Keratinocyte (primary cell): ENCODE measurements around the gene FSTL5.

ENCODE experiments used
- EZH2 ChIP-seq: IDR thresholded peaks from one replicate; pipeline ENCODE4 v1.6.1; 2012; ENCODE audit warnings: inconsistent platforms, mild to moderate bottlenecking, low read length, moderate library complexity
- TF ChIP-seq, protein P1 (sequence below), 3 experiments: IDR thresholded peaks in 1 of 3; conservative IDR thresholded peaks in 1 of 3; optimal IDR thresholded peaks in 1 of 3; 2 replicates in 2 of 3; 3 replicates in 1 of 3; pipeline versions ENCODE3 to v1.5.1; 2011; ENCODE audit warnings: low read length in 3 of 3, mild to moderate bottlenecking in 3 of 3, moderate library complexity in 2 of 3, control low read depth in 1 of 3, inconsistent platforms in 1 of 3; ENCODE audit not compliant: insufficient read depth in 2 of 3; ENCODE audit errors: extremely low read depth in 1 of 3

DNA sequence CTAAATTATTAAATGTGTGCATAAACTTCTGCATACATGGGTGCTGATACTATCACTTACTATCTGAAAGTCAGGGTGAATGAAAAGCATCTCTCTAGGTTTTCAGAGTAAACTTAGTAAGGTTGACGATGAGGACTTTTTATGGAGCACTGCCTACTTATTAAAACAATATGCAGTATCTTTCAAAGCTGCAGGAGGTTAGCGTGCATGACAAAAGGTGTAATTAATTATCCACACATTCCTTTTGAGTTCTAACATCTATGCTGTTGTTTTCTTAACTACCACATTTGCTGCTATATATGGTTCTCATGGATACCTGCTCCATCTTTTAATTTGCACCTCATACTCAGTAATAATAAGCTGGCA, 256.2 kb downstream of the FSTL5 start:
- TF ChIP-seq, protein P1, sequence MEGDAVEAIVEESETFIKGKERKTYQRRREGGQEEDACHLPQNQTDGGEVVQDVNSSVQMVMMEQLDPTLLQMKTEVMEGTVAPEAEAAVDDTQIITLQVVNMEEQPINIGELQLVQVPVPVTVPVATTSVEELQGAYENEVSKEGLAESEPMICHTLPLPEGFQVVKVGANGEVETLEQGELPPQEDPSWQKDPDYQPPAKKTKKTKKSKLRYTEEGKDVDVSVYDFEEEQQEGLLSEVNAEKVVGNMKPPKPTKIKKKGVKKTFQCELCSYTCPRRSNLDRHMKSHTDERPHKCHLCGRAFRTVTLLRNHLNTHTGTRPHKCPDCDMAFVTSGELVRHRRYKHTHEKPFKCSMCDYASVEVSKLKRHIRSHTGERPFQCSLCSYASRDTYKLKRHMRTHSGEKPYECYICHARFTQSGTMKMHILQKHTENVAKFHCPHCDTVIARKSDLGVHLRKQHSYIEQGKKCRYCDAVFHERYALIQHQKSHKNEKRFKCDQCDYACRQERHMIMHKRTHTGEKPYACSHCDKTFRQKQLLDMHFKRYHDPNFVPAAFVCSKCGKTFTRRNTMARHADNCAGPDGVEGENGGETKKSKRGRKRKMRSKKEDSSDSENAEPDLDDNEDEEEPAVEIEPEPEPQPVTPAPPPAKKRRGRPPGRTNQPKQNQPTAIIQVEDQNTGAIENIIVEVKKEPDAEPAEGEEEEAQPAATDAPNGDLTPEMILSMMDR (optimal IDR thresholded peaks at IDR 0.05 in 1 of 3, IDR thresholded peaks at IDR 0.05 in 1 of 3, conservative IDR thresholded peaks at IDR 0.05 in 1 of 3; ENCODE audit: extremely low read depth in 1 of 3, insufficient read depth in 2 of 3, low read length in 3 of 3) = no peak
- TF ChIP-seq EZH2 = no peak
